Kidney epithelial cell (primary cell): ENCODE measurements around the gene ENPP6. TPM values are rescaled to one million over a fixed set of nuclear protein-coding genes. Genes with fewer than 3 reads are reported as not detected.

ENCODE experiments used
- DNase-seq: peaks from one replicate; pipeline ENCODE4 v3.0.0-alpha.2; 2010; ENCODE audit warnings: low read depth
- H3K27me3 ChIP-seq: 2 replicates; pipeline ENCODE4 v1.6.0; 2011; ENCODE audit warnings: low read length; ENCODE audit not compliant: control insufficient read depth, insufficient read depth
- H3K36me3 ChIP-seq: 2 replicates; pipeline ENCODE4 v1.5.1; 2011; ENCODE audit warnings: low read length; ENCODE audit not compliant: control insufficient read depth, insufficient read depth
- H3K4me3 ChIP-seq: 2 replicates; pipeline ENCODE4 v1.5.1; 2011; ENCODE audit warnings: low read depth, mild to moderate bottlenecking, control low read depth, low read length
- CTCF ChIP-seq: IDR thresholded peaks from 2 replicates; pipeline ENCODE4 v1.5.1; 2011; ENCODE audit warnings: mild to moderate bottlenecking, moderate library complexity, low read length, control low read depth, inconsistent platforms; ENCODE audit not compliant: insufficient read depth, poor library complexity, severe bottlenecking
- total RNA-seq: library from RNA; depleted of rRNA; stranded (reverse); fragments of >200 nt; gene quantifications from 2 replicates; pipeline ENCODE4 v1.2.3, GENCODE V29; 2015

The ENPP6 gene
- total RNA-seq, result under 0.01 and 0.04 TPM in 2 replicates

- no peak for DNase-seq
- Histone ChIP-seq H3K36me3 (no peaks in the 10 kb centered on the region), H3K4me3 (no peak within 1 kb of the TSS), H3K27me3 (peaks cover 16% of the 10 kb centered on the region)
- TF ChIP-seq CTCF, result no peak
Observed at GRCh38 chr4:184217634-184218033, at the start of gene ENPP6. Gene ENPP6 (minus strand): TSS chr4:184217873. CDS start chr4:184217819, 54 bp downstream.

- TF ChIP-seq CTCF, result no peak
- Histone ChIP-seq H3K27me3 (no peaks in the 10 kb centered on the region), H3K36me3 (no peaks in the 10 kb centered on the region), H3K4me3 (no peak overlapping the region)
- DNase-seq, result no peak
Observed at GRCh38 chr4:184267206-184267608, 49.5 kb upstream of the ENPP6 start.

GRCh38 chr4:184265546-184266351 lies 48.1 kb upstream of the ENPP6 start:
- no peaks in the 10 kb centered on the region for H3K36me3 ChIP-seq
- TF ChIP-seq CTCF, result no peak
- no peaks in the 10 kb centered on the region for H3K27me3 ChIP-seq
- no peak for DNase-seq
- H3K4me3 ChIP-seq, result no peak overlapping the region

GRCh38 chr4:184263910-184264732 lies 46.4 kb upstream of the ENPP6 start:
- Histone ChIP-seq H3K4me3 (no peak overlapping the region), H3K36me3 (no peaks in the 10 kb centered on the region), H3K27me3 (no peaks in the 10 kb centered on the region)
- TF ChIP-seq CTCF, result peak; percentile 80
- DNase-seq, result peak; percentile 58

- H3K36me3 ChIP-seq, result no peaks in the 10 kb centered on the region
- DNase-seq, result no peak
- H3K4me3 ChIP-seq, result no peak overlapping the region
- H3K27me3 ChIP-seq, result no peaks in the 10 kb centered on the region
- TF ChIP-seq CTCF, result no peak
Observed at GRCh38 chr4:184263461-184263860, 45.8 kb upstream of the ENPP6 start.
